Vagina (tissue), 2 donors: ENCODE data around the gene EHHADH.

Experiments used
- POLR2A ChIP-seq, 2 donors: fragments of 450-650 bp; IDR thresholded peaks; one replicate each; pipeline ENCODE4 v1.6.1; 2017; ENCODE audit warnings: antibody characterized with exemption in 2 of 2, mild to moderate bottlenecking in 2 of 2, moderate library complexity in 2 of 2
- POLR2AphosphoS5 ChIP-seq, 2 donors: sonication (generic); formaldehyde crosslinking; IDR thresholded peaks; one replicate each; pipeline ENCODE4 v1.9.0; 2017; ENCODE audit warnings: antibody characterized with exemption in 2 of 2, mild to moderate bottlenecking in 2 of 2, low read depth in 1 of 2; ENCODE audit not compliant: insufficient read depth in 1 of 2
- TF ChIP-seq, protein P1 (sequence below), 3 experiments: fragments of 450-650 bp in 2 of 3; fragments of 200-600 bp in 1 of 3; sonication (generic) in 1 of 3; IDR thresholded peaks; one replicate each; pipeline ENCODE4 v1.5.1; 2017 to 2019; ENCODE audit warnings: antibody characterized with exemption in 3 of 3, mild to moderate bottlenecking in 2 of 3, moderate library complexity in 2 of 3

DNA sequence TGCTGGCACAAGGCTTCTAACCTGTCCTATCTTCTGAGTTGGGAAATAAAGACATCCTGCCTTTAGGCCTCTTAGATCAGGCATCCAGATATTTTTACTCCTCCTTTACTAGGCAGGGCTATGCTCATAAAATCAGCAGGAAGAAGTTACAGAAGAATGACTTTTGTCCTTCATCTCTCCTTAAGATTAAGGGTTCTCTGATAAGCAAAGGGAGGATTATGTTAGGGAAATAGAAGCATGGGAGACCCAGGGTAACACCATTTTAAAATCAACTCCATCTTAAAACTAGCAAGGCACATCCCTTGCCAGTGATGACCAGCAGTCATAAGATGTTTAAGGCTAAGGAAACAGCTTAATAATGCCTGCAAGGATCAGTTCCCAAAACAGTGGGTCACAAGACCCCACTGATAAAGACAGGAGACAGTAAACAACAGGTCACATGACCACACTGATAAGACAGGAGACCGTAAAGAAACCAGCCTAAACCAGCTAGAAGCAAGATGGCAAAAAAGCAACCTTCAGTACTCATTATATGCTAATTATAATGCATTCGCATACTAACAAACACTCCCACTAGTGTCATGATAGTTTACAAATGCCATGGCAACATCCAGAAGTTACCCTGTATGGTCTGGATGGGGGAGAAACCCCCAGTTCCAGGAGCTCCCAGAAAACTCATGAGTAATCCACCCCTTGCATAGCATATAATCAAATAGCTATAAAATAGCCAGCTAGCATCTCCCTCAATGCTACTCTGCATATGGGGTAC lies 14.5 kb upstream of the EHHADH start:
- TF ChIP-seq, protein P1, sequence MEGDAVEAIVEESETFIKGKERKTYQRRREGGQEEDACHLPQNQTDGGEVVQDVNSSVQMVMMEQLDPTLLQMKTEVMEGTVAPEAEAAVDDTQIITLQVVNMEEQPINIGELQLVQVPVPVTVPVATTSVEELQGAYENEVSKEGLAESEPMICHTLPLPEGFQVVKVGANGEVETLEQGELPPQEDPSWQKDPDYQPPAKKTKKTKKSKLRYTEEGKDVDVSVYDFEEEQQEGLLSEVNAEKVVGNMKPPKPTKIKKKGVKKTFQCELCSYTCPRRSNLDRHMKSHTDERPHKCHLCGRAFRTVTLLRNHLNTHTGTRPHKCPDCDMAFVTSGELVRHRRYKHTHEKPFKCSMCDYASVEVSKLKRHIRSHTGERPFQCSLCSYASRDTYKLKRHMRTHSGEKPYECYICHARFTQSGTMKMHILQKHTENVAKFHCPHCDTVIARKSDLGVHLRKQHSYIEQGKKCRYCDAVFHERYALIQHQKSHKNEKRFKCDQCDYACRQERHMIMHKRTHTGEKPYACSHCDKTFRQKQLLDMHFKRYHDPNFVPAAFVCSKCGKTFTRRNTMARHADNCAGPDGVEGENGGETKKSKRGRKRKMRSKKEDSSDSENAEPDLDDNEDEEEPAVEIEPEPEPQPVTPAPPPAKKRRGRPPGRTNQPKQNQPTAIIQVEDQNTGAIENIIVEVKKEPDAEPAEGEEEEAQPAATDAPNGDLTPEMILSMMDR (IDR thresholded peaks at IDR 0.05) = no peak
- no peak for TF ChIP-seq POLR2A (IDR thresholded peaks at IDR 0.05)
- no peak for TF ChIP-seq POLR2AphosphoS5 (IDR thresholded peaks at IDR 0.05; ENCODE audit: insufficient read depth in 1 of 2, low read depth in 1 of 2)
